ENCODE measurements around the gene WWOX.

The WWOX gene

DNA sequence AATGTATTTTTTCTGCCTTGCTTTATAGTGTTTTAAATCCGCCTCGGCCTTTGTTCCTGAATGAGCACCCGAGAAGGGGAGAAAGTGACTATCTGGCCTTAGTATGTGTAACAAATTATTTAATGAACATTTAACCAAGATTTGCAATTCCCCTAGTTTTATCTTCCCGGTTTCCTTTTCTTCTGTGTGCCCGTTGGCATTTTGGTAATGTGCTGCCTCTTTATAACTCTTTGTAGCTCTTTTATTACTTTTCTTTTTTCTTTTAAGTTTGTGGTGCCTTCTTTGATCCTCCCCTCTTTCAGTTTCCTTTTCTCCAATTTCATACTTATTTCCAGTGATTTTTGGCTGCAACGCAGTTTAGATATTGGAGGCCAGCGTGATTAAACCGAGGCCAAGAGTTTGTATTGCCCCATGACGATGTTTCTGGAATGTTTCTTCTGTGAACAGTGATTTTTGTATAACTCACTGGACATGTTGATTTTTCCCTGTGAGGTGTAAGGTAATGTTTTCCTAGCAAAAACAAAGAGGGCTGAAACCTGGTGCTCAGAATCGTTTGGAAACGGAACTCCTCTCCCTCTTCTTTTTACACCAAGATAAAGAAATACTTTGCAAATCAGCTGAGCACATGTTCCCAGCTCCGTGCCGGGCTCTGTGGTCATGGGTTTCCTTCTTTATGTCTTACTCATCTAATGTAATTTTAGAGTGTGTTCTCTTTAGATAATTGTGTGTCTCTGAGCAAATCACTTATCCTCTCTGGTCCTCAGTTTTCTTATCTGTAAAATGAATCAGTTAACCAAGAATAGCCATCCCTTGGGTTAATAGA is 344.3 kb downstream of the WWOX start:
- DNase-seq, result no peak

GRCh38 chr16:78445818-78446217 is 346.4 kb downstream of the WWOX start:
- no peak for DNase-seq

DNA sequence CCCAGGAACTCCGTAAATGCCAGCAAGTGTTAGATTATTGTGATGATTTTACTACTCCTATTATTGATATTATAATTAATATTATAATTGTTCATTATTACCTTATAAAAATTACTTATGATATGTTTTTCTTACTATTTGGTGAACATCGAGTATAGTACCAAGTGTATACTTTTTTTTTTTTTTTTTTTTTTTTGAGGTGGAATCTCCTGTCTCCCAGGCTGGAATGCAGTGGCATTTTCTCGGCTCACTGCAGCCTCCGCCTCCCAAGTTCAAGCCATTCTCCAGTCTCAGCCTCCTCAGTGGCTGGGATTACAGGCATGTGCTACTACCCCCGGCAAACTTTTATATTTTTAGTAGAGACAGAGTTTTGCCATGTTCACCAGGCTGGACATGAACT is 347.0 kb downstream of the WWOX start:
- no peak for DNase-seq

DNA sequence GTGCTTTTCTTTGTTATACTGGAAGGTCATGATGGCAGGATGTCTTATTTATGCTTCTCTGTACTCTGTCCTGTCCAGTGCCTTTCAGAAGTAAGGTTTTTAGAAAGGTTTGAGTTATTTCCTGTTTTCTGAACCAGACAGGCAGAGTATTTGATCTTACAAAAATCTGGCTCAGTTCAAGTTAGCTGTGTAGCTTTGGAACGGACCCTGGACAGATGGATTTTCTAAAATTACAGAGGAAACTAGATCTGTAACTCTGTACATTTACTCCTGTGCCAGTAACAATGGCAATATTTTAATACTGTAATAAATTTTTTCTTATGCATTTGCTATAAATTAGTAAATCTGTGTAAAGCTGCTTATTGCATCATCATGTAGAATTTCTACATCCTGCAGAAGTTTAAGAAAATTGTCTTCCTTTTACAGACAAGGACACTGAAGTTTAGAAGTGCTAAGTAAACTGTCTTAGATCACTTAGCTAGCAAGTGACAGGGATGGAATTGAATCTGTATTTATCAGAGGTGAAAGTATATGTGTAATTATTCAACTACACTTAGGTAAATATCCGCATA is 347.6 kb downstream of the WWOX start:
- no peak for DNase-seq

DNA sequence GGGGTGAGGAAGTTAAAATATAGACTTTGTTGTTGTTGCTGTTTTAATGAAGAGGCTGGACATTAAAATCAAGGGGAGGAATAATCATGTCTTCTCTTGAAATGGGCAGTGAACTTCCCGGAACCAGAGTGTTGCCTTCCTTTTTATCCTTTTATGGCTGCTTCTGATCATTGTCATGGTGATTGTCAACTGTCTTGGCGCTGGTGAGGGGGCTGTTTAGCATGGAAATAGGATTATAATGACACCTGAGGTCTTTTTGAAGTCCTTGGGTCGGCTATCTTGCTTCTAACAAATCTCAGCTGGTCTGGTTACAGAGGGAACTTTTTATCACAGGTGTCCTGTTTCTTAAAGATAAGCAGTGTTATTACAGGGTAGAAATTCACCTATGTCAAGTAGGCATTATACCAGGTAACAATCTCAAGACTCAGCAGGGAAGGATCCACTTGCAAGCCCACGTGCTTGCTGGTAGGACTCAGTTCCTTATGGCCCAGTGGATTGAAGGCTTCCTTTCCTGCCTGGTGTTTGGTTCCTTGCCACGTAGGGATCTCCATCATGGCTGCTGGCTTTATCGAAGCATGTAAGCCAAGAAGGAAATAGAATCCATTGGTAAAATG is 349.3 kb downstream of the WWOX start:
- DNase-seq, result no peak

- no peak for DNase-seq
Observed at GRCh38 chr16:78450255-78450654, 350.8 kb downstream of the WWOX start.

DNA sequence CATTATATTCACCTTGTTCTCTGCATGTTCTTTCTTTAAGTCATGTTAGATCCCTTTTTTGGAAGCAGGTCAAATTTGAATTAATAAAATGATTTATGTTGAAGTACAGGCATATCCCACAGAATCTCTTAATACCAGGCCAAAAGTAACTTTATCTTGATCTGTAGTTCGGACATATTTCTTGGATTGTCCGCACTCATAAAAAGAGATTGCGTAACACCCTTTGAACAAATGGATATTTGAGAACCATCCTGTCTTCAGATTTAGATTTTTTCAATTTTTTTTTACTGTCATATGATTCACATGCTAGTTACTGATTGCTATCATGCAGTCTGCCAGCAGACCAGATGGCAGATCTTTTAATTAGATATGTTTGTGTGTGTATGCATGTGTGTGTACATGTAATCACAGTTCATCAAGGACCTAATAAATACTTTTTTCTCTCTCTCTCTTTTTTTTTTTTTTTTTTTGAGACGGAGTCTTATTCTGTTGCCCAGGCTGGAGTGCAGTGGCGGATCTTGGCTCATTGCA is 352.6 kb downstream of the WWOX start:
- no peak for DNase-seq

DNA sequence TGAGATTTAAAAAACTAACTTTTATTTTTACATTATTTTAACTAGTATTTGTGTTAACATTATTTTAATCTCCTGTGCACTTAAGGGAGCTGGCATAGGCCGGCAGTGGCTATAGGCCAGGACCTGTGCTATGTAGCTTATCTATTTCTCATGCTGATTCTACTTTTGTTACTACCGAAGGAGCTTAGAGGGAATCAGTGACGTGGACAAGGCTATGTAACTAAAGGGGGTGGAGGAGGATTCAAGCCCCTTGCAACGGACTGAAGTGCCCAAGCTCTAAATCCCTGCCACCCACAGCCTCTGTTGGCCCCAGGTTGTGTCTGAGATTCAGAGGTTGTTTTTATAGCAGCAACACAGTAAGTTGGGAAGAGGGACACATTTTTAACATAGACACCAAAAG is 356.4 kb downstream of the WWOX start:
- DNase-seq, result no peak

- no peak for DNase-seq
Observed at GRCh38 chr16:78458588-78458987, 359.1 kb downstream of the WWOX start.

DNA sequence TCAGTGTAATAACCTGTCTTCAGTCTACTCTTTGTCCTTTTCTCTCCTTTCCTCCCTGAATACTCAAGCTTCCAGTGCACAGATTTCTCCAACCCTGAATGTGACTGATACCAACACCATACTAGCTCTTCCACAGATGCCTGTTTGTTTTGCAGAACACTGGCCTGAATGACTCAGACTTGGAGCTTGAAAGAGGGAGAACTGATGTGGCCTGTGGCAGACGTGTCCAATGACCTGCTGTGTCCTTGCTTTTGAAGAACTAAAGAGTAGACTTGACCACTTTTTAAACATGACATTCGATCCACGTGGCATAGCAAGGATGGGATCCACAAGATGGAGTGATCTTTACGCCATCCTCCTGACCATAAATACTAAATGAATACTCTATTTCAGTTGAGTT is 361.0 kb downstream of the WWOX start:
- DNase-seq, result no peak

GRCh38 chr16:78461087-78461486 is 361.6 kb downstream of the WWOX start:
- DNase-seq, result no peak

DNA sequence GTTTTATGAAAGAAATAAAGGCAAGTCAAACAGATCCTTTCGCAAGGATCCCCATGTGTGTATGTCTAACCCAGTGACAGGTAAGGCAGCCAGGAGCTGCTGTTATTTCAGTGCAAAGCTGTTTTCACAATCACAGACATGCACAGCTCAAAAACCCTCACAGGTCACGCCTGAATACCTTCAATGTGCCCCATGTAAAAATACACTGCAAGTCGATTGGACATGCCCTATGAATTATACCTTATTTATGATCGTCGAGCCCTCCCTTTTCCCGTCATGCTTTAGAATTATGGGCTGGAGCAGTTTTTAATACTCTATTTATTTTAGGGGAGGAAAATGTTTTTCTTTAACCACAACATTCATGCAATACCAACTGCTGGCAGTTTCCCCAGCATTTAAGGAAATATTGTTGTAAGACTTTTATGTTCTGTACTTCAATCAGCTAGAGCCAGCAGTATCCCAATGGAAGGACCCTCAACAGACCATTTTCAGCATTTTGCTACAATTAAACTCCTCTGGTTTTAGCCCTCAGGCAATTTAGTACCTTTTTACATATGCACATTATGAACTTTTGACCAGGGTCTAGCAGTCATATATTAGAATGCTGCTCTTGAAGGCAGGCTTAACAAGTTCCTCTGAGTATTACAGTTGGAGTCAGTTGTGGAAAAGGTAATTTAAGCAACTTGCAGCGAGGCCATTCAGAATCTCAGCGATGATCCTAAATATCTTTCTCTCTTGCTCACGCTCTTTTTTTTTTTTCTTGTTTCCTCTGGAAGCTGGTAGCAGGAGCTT is 362.2 kb downstream of the WWOX start:
- DNase-seq, result no peak

DNA sequence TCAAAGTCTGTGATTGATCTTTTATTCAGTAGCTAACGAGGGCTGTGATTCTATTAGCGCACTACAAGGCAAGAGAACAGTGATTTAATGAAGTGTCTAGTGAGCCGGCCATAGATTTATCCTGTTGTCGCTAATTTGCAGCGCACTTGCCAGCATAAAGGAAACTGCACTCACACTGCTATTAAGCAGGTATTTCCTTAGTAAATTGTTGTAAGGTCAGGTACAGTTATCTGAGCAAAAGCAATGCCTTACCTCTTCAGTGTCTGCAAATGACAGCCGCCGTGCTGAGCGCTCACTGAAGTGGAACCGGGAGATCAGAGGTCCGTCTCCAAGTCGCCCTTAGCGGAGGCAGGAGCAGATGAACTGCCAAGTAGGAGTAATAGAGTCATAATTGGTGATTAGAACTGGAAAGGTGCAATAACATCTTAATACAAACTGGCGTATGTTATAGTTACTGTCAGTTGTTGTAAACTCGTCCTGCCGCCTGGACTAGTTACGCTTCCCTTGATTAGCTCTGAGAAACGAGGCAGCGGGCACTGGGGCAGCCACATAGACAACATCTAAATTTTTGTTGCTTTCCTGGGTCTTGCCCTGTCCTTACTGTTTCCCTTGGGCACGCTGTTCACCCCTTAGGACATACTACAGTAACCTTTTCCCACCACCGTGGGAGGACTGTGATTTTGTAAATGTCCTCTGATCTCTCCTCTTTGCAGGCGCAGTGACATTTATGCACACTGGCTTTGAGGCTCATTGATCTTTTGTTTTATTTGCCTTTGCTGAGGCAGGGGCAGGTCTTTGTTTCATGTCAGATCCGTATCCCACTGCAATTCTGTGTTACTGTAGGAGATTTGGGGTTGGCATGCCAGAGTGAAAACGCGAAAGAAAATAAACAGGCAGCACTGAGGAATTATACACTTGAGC is 363.1 kb downstream of the WWOX start:
- DNase-seq, result no peak

DNA sequence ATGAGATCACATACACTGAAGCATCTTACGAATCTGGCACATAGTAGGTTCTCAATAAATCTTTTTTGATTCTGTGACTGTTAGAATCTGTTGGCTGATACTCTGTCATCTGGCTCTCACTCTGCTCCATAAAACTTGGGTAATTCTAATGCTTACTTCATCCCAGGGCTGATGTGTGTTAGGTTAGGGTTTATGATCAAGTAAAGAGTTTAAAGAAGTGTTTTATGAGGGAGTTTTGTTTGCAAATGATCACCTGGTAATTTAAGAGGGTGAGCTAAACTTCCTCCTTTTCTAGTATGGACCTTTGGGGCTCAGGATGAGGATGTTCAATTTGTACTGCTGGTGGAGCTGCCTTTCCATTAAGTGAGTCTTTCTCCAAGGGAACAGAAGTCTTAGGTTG is 364.1 kb downstream of the WWOX start:
- DNase-seq, result no peak

GRCh38 chr16:78464833-78465232 is 365.4 kb downstream of the WWOX start:
- no peak for DNase-seq

GRCh38 chr16:78465730-78466129 is 366.3 kb downstream of the WWOX start:
- DNase-seq, result no peak

- no peak for DNase-seq
Observed at GRCh38 chr16:78469787-78470186, 370.3 kb downstream of the WWOX start.

DNA sequence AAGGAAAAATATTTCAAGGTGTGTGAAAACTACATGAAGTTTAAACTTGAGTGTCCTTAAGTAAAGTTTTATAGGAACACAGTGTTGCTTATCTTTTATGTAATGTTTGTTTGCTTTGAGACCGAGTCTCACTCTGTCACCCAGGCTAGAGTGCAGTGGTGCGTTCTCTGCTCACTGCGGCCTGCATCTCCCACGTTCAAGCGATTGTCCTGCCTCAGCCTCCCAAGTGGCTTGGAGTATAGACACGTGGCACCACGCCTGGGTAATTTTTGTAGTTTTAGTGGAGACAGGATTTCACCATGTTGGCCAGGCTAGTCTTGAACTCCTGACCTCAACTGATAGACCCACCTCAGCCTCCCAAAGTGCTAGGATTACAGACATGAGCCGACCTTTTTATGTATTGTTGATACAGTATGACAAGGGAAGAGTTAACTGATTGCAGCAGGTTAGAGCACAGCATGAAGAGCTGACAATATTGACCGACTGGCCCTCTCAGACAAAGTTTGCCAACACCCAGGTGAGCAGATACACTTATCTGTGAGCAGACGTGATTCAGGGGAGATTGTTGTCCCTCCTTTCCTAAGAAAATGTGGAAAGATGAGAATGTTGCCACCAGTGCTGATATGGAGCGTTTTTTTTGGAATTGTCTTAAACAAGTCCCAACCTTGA is 373.7 kb downstream of the WWOX start:
- DNase-seq, result no peak

GRCh38 chr16:78474762-78475161 is 375.3 kb downstream of the WWOX start:
- DNase-seq, result no peak

DNA sequence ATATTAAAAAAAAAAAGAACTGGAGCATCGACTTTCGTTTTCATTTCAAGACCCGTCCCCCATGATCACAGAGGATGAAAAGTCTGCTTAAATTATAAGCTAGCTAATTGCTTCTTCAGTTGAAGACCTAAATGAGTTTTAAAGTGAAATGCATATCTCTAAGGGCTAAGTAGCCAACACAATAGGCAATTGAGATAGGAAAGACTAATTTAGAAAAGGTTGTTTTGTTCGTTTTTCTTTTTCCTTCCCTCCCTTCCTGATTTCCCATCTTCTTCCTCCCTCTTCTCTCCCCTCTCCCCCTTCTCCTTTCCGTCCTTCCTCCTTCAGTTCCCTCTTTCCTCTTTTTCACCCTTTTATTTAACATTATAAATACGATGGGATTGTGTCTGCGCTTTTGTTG is 377.2 kb downstream of the WWOX start:
- DNase-seq, result no peak

DNA sequence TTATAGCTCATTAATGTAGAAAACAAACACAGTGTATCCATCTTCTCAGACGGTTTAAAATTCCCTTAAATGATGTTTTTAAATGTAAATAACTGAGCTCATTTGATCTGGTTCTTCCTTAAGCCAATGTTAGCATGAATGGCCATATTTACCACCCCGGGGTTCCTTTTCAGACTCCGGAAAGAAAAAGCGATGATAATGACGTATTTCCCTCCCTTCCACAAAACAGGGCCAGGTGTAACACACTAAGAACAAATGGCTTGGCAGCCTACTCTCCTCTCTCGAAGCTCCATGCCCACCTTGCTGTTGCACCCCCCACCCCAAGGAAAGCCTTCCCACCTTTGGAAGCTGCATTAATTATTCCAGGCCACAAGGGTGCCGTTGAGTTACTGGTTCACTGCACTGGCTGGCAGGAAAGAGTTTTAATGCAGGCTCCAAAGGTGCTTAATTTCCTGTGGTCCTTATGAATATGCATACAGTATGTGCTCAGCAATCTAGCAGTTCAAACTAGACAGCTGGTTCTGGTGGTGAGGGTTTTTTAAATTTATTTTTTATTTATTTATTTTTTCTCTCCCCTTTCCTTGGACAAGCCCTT is 378.9 kb downstream of the WWOX start:
- peak in 1 of 5 donors; percentile 2 for DNase-seq

All from T-helper 1 cell (primary cell).